ENCODE data around the gene NDUFS2. TPM values are rescaled to one million over a fixed set of nuclear protein-coding genes. Genes with fewer than 3 reads are reported as not detected.

NDUFS2 gene
- polyA plus RNA-seq, 1 experiment = 129 TPM

DNA sequence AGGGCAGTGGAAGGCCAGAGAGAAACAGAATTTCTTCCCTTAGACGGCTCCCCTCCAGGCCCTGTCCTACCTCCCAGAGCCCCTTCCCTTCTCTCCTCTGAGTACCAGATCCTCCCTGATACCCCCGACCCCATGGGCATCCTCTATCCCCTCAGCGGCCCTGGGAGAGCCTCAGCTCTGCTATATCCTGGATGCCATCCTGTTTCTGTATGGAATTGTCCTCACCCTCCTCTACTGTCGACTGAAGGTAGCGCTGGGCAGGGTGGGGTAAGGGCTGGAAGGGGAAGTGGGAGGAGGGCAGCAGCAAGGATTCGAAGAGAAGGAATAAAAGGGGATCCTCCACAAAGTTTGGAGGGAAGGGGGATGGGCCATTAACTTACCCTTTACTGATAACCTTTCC, 15.7 kb downstream of the NDUFS2 start:
- ChIA-PET CTCF (interaction anchor here (4.5 kb wide), 1 partner anchor 10 kb away, joined by 55 read pairs; the partner anchor contains the start of gene TOMM40L), POLR2A (no interaction called here)
- no peaks in the 10 kb centered on the region for H3K27me3 ChIP-seq (ENCODE audit: control insufficient read depth, insufficient read depth, low read length)
- H3K36me3 ChIP-seq (ENCODE audit: control insufficient read depth, insufficient read depth, low read length) = peaks cover 17% of the 10 kb centered on the region
- H3K4me3 ChIP-seq (ENCODE audit: low read depth, low read length) = no peak overlapping the region
- TF ChIP-seq CTCF (IDR thresholded peaks at IDR 0.05; ENCODE audit: insufficient read depth, low read depth, low read length) = no peak
- no peak for DNase-seq (ENCODE audit: low read depth)

- DNase-seq (ENCODE audit: low read depth) = no peak
- ChIA-PET POLR2A (no interaction called here), CTCF (interaction anchor here (2.9 to 4.5 kb wide), 2 partner anchors 9 kb away, joined by 20 to 55 read pairs; partner anchors contain the start of gene TOMM40L)
- H3K27me3 ChIP-seq (ENCODE audit: control insufficient read depth, insufficient read depth, low read length) = no peaks in the 10 kb centered on the region
- H3K4me3 ChIP-seq (ENCODE audit: low read depth, low read length) = no peak overlapping the region
- H3K36me3 ChIP-seq (ENCODE audit: control insufficient read depth, insufficient read depth, low read length) = peaks cover 13% of the 10 kb centered on the region
- no peak for TF ChIP-seq CTCF (IDR thresholded peaks at IDR 0.05; ENCODE audit: insufficient read depth, low read depth, low read length)
Observed at GRCh38 chr1:161218301-161219077, 16.3 kb downstream of the NDUFS2 start.

DNA sequence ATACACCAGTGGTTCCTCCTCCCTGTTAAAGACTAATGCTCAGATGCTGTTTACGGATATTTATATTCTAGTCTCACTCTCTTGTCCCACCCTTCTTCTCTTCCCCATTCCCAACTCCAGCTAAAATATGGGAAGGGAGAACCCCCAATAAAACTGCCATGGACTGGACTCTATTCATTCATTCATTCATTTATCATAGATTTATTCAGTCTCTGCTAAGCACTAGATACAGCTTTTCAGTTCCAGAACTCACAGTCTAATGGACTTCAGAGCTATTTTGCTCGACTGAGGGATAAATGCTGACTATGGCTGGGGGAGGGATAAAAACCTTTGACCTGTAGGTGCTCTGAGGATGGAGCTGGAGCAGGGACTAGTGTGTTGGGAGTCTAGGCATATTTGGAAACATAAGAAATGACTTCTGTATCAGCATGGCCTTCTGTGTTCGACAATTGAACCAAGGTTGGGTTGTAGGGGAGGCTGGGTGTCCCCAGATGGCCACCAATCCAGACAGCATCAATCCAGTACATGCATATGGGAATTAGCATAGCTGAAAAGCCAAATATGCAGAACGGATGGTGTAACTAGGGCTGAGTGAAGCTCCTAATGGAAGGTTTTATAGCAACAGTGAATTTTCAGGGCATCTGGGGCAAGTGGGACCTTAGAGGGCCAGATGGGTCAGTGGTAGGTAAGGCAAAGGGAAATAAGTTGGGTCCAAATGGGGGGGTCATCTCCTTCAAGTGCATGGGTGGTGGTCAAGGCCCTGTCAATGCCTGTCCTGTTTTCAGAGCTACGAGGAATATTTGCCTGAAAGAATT, 17.1 kb downstream of the NDUFS2 start:
- no peak overlapping the region for H3K4me3 ChIP-seq (ENCODE audit: low read depth, low read length)
- POLR2A ChIA-PET = no interaction called here
- CTCF ChIA-PET = interaction anchor here (0.8 to 4.5 kb wide), 6 partner anchors 8 to 163 kb away, joined by 3 to 55 read pairs (median 4); partner anchors contain the start of gene TOMM40L
- DNase-seq (ENCODE audit: low read depth) = no peak
- TF ChIP-seq CTCF (IDR thresholded peaks at IDR 0.05; ENCODE audit: insufficient read depth, low read depth, low read length) = no peak
- peaks cover 6% of the 10 kb centered on the region for H3K36me3 ChIP-seq (ENCODE audit: control insufficient read depth, insufficient read depth, low read length)
- H3K27me3 ChIP-seq (ENCODE audit: control insufficient read depth, insufficient read depth, low read length) = no peaks in the 10 kb centered on the region

GRCh38 chr1:161220002-161220401, 17.8 kb downstream of the NDUFS2 start:
- CTCF ChIA-PET = interaction anchor here (0.8 to 2.9 kb wide), 7 partner anchors 9 to 162 kb away, joined by 3 to 20 read pairs (median 3); no protein-coding TSS in a partner anchor
- peaks cover 3% of the 10 kb centered on the region for H3K36me3 ChIP-seq (ENCODE audit: control insufficient read depth, insufficient read depth, low read length)
- H3K27me3 ChIP-seq (ENCODE audit: control insufficient read depth, insufficient read depth, low read length) = no peaks in the 10 kb centered on the region
- DNase-seq (ENCODE audit: low read depth) = no peak
- POLR2A ChIA-PET = no interaction called here
- no peak for TF ChIP-seq CTCF (IDR thresholded peaks at IDR 0.05; ENCODE audit: insufficient read depth, low read depth, low read length)
- no peak overlapping the region for H3K4me3 ChIP-seq (ENCODE audit: low read depth, low read length)
